HG02981 (cell line): ENCODE results near the gene MVD.

ENCODE experiments used
- ATAC-seq: cut with Tn5 transposase; IDR thresholded peaks from one replicate; pipeline ENCODE4 v1.9.1; 2021; ENCODE audit warnings: mild to moderate bottlenecking, moderate library complexity; ENCODE audit not compliant: unreplicated experiment

Gene MVD

DNA sequence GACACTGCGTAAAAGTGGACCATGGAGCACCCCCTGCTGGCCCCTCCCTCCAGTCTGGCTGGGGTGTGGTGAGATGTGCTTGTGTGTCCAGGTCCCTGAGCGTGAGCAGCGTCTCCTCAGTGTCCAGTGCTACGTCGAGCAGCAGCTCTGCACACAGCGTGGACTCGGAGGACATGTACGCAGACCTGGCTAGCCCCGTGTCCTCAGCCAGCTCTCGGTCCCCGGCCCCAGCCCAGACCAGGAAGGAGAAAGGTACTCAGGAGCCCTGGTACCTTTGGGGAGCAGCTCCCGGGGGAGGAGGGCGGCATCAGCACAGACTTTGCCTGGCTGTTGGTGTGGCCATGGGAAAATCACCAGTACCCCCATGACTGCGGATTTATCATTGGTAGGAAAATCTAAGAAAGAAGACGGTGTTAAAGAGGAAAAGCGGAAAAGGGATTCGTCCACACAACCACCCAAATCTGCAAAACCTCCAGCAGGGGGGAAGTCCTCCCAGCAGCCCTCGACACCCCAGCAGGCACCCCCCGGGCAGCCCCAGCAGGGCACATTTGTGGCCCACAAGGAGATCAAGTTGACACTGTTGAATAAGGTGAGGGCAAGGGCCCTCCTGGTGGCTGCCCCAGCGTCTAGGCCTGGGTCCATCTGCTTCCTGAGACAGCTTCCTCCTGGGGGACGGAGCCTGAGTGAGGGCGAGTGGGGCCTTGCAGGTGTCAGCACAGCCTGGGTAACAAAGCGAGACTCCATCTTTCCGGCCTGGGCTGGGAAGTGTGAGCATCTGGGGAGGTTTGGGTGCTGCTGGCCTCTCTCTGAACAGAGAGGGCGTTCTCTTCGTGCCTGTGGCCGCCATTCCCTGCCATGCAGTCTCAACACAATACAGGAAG lies 35.1 kb downstream of the MVD start:
- no peak for ATAC-seq

DNA sequence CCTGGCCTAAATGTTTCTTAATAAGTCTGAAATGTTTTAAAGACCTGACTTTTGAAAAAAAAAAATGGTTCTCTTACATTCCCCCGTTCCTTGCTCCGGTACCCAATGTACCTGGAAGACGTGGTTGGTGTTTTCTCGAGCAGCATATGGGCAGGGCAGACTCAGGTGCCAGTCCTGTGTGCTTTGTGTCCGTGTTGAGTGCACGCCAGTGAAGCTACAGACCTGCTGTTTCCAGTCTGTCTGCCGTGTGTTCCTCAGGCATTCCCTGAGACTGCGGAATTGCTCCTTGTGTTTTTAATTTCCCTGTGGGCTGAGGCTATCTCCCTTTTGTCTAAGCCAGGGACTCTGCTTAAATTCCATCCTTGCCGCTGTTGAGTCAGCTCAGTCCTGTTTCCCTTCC lies 36.2 kb downstream of the MVD start:
- no peak for ATAC-seq

DNA sequence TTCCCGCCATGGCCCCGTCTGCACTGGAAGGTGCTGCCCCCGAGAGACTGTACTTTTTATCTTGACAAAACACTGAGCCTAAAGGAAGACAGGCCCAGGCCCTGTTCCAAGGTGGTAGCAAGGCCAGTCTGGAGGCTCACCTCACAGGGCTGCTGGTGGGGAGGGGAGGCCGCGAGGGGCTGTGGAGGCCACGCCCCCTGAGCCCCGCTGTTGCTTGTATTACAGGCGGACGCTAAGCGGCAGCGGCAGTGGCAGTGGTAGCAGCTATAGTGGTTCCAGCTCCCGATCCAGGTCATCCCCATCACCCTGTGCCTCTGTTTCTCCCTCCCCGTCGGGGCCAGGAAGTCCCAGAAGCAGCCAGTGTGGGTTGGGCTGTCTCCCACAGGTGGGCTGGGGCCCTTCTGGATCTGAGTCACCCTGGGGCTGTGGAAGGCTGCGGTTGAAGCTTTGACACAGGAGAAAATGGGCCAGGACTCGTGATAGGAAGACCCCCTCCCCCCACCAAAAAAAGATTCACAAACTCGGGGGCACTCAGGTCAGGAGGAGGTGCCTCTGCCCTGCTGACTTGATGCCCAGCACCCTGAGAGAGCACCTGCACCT lies 37.8 kb downstream of the MVD start:
- no peak for ATAC-seq

DNA sequence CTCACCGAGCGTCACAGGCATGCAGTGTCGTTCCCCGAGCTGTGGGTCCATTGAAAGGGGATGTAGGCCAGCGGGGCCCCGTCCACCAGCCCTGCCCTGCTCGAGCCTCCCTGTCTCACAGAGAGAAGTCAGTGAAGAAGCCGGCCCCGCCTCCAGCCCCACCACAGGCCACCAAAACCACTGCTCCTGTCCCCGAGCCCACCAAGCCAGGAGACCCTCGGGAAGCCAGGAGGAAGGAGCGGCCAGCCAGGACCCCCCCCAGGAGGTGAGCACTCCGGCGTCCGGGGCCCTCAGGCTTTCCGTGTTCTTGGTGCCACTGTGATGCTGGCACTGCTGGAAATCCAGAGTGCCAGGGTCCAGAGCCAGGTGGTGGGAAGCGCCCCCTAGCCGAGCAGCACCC lies 38.4 kb downstream of the MVD start:
- ATAC-seq: no peak

DNA sequence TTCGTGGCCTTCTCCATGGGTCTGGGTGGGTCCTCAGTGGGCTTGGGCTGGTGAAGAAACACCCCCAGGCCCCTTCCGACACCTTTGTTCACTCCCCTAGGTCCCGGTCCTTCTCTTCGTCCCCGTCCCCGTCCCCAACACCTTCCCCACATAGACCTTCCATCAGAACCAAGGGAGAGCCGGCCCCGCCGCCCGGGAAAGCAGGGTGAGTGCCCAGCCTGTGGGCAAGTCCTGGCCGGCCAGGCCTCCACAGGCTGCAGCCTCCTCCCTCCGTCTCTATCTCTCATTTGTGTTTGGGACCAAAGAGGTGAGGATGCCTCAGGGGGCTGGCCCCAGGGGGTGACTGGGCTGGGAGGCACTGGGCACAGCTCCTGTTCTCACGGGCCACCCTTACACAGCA lies 39.0 kb downstream of the MVD start:
- no peak for ATAC-seq

DNA sequence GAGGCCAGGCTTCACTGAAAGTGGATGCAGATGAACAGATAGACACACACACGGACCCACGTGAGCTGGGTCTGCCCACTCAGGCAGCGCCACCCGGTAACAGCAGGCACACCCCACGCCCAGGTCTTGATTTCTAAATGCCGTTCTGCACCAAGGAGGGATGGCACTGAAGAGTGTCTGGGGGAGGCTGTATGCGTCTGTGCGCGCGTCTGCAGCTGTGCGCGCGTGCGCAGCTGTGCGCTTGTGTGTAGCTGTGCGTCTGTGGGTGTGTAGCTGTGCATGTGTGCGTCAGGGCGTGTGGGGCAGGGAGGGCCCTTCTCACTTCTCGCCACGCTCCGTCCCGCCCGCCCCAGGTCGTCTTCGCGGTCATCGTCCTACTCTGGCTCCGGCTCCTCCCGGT lies 40.0 kb downstream of the MVD start:
- ATAC-seq: no peak

DNA sequence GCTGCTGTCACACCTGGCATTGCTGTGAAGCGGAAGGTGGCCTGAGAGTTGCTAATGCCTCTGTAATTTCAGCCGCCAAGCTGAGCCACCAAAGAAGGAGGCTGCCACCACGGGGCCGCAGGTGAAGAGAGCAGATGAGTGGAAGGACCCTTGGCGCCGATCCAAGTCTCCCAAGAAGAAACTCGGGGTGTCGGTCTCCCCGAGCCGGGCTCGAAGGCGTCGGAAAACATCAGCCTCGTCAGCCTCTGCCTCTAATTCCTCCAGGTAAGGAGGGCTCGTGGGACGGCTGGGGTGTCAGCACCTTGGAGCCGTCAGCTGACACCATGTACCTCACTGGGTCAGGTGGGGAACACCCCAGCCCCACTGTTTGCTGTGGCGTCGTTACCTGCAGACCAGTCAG lies 40.8 kb downstream of the MVD start:
- no peak for ATAC-seq

DNA sequence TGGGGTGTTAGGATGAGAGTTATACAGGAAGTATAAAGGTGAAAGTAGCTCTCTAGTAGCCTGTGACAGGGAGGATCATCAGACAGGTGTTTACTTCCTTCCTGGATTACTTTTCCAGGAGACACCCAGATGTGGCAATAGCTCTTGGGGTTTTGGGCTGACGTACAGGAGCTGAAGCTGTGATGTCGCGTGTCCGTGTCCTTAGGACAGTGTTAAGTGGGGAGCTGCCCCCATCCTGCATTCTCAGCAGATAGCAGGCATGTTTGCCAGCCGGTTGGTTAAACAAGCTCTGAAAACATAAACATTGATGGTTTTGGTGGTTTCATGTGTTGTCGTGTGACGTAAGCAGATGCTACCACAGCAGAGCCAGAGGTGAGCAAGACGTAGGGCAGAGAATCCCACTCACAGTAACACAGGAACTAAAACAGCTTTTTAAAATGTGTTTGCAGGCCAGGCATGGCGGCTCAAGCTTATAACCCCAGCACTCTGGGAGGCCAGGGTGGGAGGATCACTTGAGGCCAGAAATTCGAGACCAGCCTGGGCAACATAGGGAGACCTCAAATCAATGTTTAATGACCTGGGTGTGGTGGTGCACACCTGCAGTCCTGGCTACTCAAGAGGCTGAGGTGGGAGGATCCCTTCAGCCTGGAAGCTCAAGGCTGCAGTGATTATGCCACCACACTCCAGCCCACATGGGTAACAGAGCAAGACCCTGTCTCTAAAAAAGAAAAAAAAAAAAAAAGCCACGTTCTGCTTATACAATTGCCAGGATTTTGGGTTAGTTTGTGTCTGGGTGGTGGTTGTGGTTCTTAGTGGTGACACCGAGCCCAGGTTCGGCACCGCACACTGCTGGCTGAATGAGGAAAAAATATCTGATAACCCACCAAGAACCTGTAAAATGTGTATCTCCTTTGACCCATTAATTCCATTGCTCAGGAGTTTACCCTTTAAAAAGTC lies 42.8 kb downstream of the MVD start:
- no peak for ATAC-seq

DNA sequence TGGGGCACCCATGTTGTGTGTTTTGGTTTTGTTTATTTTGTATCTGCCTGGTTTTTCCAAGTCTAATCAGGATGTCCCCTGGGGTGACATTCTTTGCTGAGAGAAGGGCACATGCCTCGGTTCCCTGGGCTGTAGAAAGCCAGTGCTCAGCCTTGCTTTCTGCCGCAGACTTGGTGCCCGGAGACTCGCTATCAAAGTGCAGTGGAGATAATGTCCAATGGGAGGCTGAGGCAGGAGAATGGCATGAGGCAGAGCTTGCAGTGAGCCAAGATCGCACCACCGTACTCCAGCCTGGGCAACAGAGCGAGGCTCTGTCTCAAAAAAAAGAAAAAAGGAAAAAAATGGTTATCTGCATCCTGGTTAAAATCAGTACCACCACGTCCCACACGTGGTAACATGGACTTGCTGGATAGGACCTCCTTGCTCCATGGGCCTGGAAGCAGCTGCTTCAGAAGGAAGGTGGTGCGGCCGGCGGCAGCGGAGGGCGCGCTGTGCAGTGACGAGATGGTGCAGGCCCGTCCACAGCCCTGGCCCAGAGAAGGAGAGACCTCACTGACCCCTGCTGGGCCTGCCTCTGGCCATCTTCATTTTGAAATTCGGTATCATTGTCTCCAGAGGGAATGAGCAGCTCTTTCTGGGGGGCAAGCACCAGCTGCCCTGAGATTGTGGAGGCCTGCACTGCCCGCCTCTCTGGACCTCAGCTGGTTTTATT lies 43.8 kb downstream of the MVD start:
- no peak for ATAC-seq

DNA sequence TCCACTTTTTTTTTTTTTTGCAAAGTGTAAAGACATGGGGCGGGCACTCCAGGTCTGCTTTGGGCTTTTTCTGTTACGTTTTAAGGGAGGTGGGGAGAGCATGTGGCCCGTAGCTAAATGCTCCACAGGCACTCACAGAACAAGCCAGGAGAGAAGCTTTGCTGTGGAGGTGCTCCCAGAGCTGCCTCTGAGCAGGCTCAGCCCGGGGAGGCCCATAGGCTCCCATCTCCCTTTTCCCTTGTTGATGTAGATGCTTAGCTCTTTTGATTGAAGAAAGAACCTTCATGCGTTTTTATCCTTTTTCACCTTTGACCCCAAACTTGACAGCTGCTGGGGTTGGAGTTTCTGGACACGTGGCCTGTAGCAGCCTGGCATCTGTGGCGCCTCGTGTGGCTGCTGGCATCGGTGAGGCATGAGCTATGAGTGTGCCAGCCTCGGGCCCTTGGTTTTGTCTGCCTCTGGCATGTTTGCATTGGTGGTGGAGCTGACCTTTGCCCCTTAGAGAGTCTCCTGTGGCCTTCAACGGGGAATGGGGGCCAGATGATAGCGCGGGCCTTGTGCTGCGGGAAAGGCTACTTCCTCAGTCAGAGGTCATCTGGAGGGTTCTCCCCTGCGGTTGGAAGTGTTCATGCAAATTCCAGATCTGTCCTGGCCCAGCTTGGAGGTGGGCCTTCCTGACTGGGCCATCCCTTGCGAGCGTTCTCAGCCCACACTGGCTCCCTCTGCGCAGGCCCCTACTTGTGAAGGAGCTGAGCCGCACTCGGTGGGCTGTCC lies 44.5 kb downstream of the MVD start:
- ATAC-seq: no peak

DNA sequence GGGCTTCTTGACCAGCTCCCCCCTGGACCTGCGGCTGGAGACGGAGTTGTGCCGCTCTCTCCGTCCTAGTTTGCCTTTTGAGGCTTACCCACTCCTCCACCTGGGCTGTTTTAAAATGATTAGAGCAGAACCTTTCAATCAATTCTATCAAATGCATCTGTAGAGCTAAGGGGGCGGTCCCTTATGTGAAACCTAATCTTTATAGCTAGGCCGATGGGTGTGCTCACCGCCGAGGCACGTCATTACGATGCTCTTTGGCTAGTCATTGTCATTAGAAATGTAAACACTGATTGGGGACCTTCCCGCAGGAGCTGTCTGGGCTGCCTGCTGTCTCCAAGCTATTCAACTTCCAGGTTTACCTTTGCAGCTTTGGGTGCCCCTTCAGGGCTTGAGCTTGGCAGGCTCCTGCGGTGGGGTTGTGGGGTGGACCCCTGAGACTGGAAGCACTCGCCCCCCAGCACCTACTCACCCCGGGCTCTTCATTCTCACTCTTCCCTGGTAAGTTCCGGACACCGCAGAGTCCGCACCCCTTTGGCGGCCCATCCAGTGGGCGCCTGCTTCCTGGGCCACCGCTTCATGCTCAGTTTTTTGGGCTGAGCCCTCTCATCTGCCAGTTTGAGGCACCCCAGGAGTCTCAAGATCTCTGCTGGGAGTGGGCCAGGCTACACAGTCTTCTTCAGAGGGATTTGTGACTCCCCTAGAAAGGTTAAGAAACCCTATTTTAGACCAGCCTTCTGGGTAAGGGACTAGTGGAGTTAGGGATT lies 45.4 kb downstream of the MVD start:
- no peak for ATAC-seq

DNA sequence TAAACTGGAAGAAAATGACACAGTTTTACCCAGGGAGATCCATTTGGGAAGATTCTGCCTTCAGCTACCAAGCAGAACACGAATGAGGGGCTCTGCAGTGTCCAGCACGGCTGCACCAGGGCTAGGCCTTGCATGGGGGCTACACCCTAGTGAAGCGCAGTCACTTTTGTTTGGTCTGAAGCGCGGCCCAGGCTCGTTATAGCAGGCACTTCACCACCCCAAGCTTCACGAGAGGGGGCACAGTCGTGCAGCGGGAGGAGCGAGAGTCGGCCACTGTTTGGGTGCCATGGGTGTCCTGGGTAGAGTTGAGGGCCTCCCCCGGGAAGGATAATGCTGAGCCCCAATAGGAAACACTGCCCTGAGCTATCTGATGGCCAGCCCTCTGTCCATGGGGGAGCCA lies 46.2 kb downstream of the MVD start:
- no peak for ATAC-seq

DNA sequence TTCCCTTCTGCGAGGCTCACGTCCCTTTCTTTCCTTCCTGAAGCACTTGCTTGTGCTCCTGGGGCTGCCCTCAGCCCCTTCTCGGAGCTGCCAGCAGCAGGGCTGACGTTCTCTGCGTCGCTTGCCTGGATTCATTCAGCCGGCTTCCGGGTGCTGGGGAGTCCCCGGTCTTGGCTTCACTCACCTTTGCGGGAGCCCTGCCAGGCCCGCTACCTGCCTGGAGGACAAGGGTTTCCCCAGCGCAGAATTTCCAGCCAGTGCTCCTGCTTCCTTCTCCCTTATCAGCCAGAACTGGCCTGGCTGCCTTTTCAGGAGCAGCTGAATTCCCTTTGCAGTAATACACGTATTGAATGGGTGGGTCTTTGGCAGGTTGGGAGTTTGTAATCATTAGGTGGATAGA lies 46.6 kb downstream of the MVD start:
- no peak for ATAC-seq

DNA sequence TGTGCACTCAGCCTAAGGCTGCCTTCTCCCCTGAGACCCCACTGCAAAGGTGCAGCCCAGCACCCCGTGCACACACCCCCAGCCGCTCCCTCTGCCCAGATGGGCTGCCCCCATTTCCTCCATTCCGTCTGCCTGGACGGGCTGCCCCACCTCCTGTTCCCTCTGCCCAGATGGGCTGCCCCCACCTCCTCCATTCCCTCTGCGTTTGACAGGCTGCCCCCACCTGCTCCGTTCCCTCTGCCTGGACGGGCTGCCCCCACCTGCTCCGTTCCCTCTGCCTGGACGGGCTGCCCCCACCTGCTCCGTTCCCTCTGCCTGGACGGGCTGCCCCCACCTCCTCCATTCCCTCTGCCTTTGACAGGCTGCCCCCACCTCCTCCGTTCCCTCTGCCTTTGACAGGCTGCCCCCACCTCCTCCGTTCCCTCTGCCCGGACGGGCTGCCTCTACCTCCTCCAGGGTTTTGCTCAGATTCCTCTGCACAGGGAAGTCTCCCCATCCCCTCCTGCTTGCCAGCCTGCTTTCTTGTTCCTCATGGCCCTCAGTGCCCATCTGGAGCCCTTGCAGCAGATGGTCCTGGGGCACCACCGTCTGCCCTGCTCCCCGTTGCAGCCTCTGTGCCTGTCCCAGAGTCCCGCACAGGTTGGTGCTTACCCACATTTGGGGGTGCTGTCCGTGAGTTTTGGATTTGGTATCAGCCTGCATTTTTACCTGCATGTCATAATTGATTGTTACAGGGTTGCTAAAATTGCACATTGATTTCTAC lies 47.9 kb downstream of the MVD start:
- ATAC-seq: no peak

DNA sequence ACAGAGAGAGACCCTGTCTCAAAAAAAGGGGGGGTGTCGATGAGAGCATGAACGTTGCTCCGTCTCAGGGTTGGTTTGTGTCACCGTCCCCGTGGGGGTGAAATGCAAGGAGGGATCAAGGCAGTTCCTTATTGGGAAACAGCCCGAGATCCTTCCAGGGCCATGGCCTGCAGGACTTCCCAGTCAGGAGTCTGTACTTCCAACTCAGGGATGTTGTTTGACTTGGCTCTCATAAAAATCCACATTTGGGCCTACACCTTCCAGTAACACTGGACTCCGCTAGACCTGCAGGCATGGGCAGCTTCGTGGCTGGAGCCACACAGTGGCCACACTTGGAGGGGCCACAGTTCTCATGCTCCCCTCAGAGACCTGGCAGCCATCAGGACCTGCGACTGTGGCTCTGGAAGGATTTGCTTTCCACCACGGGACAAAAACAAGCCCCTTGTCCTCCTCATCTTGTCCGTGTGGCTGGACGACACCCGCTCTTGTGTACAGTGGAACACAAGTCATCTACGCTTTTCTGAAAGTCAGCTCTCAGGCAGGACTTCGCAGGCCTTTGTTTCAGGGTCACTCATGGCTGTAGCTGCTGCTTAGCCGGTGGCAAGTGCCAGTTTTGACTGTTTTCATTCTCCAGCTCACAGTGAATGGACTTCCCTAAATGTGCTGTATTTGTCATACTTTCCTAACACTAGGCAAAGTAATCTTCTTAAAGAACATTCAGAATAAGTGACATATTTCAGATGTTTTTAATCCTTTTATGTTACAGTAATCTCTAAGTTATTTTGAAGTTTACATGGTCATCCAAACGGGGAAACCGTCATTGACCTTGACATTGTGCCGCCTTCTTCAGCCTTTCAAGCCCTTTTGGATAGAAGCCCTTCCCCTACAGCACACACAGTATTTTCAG lies 48.7 kb downstream of the MVD start:
- ATAC-seq: no peak

DNA sequence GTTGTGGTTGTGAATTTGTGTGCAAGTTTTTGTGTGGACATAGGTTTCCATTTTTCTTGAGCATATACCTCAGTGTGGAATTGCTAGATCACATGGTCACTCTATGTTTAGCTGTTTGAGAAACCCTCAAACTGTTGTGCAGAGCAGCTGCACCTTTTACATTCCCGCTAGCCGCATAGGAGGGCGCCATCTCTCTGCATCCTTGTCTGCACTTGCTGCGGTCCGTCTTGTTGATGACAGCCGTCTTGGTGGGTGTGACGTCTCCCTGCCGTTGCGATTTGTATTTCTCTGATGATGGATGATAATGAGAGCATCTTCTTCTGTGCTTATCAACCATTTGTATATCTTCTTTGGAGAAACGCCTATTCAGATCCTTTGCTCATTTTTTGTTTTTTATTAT lies 49.6 kb downstream of the MVD start:
- ATAC-seq: no peak

DNA sequence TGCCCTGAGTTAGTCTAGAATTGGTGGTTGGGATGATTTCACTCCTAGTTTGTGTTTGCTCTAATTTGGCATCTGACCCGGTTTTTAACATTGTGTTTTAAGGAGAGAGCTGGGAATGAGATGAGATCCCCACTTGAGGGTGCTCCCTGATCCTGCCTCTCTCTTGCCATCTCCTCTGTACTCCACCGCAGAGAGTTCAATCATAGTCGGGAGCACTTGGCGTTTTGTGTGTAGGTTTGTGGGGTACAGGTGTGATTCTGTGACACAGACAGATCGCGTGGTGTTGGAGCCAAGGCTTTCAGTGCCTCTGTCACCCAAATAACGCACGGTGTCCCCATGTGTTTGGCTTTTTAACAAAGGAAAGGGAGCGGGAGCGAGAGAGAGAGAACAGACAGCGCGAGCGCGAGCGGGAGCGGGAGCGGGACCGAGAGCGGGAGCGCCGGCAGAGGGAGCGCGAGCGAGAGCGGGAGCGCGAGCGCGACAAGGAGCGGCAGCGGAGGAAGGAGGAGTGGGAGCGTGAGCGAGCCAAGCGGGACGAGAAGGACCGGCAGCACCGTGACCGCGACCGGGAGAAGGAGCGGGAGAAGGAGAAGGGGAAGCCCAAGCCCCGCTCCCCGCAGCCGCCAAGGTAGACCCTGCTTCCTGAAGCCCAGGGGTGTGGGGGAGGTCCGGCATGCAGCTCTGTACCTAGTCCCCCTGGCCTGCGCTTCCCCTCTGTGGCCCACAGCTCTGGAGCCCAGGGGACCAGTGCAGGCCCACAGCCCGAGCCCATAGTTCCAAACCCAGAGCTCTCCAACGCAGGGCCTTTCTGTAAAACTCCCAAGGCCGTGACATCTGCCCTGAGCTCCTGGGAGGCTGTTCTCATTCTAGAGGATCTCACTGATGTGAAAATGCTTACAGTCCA lies 51.7 kb downstream of the MVD start:
- no peak for ATAC-seq
